DMS 273 treated with DMSO at 0.1 percent for 48 hours (cell line): Measurements from ENCODE around the gene NKX2-2.

Experiments
- DNase-seq: peaks from one replicate; lab custom pipeline; 2025; lab: John Stamatoyannopoulos, UW

Gene NKX2-2

DNA sequence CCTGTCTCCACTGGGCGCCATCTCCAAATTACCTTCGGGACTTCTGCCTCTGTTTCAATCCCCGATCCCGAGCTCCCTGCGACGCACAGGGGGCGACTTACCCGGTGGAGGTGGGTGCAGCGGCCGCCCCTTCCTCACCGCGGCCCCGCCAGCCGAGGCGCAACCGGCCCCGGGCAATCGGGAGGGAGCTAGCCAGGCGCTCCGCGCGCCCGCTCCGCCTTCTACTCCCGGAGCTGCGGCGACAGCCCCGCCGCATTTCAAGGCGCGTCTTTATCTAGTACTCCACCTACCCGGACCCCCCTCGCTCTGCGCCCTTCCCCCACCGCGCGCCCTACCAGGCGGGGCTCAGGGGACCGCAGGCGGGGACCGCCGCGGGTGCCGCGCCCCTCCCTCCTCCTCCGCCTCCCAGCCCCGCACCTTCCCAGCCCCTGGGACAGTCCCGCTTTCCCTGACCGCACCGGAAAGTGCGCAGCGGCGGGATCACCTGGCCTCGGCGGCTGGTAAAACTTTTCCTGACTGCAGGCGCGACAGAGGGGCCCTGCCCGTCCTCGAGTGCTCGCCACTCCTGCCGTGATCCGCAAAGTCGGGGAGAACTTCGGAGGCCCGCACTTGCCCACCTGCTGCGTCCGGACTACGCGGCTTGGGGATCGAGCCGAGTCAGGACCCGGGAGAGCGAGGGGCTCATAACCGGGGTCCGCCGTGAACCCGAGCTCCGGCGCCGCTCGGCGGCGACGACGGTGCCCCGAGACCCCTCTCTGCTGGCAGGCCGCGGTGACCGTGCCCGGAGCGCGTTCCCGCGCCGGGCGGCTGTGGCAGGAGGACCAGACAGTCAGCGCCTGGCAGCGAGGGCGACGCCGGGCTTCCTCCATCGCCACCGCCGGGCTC, 8.0 kb upstream of the NKX2-2 start:
- no peak for DNase-seq

DNA sequence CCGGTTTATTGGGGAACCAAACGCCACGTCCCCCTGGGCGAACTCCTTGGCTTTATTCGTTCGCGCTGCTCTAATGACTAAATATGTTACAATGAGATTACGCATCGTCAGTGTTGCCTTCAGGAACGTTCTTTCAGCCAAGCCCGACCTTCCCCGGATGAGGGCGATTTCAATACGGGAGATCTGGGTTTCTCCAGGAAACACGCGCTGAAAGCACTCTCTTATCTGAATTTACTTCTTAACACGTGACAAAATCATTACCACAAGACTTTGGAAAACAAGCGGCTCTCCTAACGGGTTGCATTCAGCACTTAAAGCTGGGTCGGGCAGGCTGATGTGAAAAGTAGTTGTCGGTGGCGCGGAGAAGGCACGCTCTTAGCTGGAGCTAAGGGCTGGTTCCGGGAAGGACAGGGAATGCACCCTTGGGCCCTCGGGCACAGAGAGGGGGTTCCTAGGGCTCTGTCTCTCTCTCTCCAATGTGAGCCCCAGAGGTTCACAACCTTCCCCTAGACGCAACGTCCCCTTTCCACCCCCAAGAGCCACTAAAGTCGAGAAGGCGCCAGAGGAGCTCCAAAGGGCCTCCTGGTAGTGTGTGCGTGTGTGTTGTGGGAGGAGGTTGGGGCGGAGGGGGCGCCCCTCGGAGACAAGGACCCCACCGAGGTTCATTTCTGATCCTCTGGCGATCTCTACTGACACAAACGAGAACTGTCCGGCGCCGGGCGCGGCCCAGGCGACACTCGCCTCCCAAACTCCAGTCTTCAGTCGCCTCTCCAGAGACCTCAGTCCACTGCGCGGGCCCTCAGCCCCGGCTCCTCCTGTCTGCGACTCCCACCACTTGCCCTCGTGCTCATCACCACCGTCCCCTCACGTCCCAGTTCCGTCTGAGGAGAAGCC, 7.1 kb upstream of the NKX2-2 start:
- no peak for DNase-seq

DNA sequence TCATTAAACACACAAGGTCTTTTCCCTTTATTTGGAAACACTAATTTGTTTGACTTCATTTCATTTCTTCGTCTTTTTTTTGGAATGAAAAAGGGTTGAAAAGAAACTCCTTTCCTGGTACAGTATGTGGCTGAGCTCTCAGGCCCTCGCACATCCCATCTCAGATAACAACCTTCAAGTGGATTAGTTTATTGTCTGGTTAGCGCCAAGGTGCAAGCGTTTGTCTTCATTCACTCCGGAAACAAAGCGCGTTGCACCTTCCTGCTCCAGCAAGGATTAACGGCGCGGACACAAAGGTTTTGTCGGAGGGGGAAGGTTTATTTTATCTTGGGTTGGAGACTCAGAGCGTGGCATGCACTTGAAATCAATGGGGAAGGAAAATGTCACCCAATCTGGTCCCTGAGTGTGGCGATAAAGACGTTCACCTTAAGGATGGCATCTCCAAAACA, 5.3 kb upstream of the NKX2-2 start:
- DNase-seq: no peak

DNA sequence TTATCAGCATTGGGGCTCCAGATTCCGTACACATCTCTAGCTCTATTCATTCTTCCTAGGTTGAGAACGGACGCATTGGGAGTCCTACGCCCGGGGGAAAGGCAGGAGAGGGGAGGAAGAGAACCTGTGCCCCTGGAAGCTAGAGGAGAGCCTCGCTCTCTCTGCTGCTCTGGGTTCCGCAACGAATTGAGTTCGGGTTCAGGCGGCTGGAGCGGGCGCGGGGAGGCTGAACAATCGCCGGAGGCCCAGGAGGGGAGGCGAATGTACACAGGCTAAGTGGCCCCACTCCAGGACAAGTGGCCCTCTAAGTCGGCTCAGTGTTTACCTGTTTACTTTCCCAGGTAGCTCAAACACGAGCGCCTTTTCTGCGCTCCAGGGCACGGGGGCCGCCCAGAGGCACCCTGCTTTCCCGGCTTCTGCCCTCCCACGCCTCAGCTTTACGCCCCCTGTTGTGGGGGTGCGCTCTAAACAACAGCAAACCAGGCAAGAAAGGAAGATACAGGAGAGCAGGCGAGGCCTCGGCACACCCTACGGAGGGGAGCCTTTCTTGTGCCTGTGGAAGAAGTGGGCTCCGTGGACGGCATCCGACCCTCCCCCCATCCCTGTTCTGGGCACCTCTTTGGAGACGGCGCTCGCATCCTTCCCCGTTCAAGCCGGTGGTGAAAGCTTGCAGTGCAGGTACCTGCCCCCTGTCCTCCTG, 4.6 kb upstream of the NKX2-2 start:
- no peak for DNase-seq

DNA sequence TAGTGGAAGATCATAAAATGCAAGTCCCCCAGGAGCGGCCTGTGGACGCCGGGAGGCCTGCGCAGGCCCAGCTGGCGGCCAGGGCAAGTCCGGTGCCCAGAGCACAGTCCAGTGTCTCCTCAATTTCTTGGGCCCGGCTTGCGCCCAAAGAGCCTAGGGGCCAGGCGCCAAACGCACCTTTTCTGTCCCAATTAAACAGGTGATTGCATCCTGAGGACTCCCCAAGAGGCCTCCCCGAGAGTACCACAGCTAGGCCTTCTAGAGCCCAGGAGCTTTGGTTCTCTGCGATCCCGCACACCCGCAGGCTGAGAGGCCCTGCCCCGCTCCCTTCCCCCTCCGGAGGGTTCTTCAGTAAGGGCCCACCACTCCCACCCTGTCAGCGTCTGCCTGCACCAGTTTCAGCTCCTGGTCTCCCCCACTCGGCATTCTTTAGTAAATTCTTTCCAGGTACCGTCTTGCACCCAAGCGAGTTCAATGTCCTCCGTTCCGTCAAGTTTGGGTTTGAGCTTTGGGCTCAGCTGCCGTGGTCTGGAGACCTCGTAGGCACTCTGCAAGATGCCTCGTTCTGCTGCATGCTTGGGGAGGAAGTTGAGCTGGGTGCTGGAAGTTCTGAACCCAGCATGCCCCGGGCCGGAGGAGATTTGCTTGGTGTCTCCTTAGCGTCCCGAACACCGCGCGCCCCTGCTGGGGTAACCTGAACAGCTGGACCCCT, 3.9 kb upstream of the NKX2-2 start:
- no peak for DNase-seq

DNA sequence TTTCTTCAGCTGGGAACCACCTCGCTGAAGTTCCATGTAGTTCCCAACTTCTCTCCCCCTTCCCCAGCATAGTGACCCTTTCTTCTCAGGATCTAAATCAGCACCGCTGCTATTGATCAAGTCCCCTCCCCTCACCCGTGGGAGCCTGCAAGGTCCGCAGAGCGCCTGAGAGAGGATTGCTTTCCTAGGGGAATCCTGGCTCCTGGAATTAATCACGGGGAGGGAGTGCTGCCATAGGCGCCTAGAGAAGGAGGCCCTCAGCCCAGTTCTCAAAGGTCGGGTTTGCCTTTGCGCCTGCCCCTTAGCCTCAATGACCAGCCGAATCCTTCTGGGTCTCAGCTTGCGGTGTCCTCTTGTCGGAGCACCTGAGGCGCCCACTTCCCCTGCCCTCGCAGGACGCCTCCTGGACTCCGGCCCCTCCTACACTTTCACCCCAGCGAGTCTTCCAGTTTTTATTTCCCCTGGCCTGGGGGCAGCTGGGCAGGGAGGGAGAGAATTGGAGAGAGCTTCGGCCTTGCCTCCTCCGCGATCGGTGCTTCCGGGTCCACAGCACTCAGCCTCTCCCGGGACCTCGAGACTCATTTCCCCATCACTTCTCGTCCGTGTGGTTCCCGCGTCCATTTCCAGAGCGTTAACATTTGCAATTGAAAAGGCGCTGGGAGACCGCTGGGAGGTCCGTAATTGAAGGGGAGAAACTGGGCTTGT, 3.1 kb upstream of the NKX2-2 start:
- no peak for DNase-seq

DNA sequence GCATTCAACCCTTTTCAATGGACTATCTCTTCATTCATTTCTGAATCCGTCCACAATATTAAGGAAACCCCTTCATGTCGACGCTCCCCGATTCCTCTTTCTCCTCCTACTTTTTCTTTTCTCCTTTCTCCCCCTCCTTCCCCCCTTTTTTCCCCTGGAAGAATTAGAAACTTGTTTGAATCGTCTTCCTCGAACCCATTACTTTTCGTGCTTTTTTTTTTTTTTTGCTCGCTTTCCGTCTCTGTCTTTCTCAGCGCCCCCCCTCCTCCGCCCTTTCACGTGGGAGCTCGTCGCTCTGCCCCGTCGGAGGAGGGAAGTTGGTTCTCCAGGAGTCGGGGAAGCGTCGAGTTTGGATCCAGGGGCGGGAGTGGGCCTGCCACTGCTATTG, 2.3 kb upstream of the NKX2-2 start:
- DNase-seq: no peak

DNA sequence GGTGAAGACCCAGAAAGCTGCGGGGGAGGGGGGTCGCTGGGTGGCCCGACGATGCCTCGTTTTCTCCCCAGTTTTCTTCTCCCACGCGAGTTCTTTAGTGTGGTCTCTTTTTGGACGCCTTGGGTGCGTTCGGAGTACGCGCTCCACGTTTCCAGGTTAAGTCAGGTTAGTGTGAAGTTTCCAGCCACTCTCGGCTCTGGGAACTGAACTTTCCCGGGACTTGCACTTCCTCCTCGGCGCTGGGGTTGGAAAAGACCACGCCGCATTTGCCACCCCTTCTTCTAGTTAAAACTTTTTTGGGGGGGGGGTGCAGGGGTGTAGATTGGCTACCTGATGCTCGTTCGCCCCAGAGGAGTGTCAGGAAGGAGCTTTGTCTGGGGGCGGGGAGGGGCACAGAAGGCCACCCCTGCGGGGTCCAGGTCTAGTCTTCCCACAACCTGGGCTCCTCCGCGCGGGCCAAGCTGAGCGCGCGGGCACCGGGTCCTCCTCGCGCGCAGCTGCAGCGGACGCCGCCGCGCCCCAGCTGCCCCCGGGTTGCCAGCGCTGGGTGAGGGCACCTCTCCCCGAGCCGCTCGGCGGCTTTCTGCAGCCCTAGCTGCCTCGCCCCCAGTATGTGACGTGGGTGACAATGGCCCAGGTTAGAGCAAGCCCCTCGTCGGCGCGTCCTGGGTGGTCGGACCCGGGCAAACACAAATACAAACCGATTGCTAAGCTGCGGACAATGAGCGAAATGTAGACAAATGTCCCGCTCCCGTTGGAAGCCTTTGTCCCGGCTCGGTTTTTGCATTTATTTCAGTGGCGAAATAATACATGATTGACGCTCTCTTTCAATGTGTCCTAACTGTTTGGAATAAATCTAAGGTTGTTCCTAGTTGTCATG, 1.7 kb upstream of the NKX2-2 start:
- DNase-seq: no peak

DNA sequence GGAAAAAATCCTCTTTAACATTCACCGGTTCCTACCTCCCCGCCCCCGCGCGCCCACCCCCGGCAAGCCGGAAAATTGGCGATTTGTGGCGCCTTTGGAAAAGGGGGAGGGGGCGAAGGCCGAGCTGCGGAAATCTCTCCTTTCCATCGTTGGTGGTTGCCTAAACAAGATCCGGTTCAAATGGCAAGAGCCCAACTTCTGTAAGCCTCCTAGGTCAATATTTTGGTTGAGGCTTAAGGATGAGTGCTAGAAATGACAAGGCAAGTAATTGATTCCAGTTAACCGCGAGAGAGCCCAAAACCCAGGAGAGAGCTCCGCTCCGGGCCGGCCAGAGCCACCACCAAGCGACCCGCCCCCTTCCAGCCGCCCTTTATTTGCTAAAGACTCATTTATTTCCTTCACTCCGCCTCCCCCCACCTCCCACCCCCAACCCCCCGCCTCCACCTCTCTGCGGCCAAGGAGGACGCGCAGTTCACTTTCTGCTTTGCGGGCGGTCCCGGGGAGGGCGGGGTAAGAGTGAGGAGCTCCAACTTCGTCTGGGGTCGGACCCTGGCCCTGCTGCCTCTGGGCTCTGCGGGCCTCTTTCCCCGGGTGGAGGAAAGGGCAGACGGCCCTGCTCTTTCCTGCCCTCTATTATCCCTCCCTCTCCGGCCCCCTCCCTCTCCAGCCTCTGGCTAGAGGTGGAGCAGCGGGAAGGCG, 838 bp upstream of the NKX2-2 start:
- DNase-seq: no peak

DNA sequence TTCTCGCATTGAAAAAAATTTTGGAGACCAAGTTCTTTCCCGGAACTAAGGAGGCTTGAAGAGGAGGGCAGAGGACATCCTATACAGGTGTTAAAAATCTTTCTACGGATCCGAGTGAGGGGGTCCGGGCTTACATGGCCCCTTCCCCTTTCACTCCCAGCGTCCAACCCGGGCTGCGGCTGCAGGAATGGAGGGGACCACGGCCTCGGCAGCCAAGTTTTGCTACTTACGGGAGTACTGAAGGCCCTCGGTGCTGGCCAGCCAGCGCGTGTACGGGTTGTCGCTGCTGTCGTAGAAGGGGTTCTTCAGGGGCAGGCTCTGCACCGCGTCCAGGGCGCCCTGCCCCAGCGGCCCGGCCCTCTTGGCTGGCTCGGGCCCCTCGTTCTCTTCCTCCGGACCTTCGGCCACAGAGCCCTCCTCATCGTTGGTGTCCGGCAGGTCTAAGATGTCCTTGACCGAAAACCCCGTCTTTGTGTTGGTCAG, 642 bp downstream of the NKX2-2 start:
- DNase-seq: no peak

DNA sequence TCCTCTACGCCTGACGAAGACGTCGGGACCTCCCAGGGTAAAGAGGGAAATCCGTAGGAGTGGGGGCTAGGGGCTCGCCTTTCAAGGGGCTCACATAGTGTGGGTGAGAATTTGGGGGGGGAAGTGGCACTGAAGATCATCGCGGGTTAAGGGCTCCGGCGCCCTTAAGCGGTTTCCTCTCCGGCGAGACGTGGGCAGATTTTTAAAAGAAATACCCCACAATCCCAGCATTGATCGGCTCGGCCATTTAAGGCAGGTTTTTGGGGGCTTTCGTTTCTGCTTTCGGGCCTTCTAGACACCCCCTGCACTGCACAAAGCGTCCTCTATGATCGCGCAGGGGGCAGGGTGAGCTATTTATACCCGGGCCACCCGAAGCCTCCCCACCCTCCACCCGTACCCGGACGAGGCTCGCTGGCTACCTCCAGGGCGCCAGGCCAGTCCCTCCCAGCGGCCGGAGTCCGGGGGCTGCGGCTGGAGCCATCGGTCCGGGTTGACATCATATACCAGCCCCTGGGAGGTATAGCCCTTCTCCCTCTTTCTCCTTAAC, 1.2 kb downstream of the NKX2-2 start:
- no peak for DNase-seq

DNA sequence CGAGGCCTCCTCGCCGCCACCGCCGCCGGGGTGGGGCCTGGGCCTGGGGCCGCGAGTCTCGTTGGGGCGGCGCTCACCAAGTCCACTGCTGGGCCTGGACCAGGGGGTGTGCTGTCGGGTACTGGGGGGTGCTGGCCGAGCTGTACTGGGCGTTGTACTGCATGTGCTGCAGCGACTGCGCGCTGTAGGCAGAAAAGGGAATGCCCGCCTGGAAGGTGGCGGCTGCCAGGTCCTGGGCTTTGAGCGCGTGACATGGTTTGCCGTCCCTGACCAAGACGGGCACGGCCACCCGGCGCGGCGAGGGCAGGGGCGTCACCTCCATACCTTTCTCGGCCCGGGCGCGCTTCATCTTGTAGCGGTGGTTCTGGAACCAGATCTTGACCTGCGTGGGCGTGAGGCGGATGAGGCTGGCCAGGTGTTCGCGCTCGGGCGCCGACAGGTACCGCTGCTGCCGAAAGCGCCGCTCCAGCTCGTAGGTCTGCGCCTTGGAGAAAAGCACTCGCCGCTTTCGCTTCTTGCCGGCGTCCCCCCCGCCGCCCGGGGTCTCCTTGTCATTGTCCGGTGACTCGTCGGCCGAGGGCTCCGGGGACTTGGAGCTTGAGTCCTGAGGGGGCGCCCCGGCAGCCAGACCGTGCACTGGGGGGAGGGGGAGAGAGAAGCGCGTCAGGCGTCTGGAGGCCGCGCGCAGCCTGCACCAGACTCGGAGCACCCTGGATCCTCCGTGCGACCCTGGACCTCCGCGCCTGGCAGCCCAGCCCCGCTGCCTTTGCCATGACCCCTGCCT, 1.8 kb downstream of the NKX2-2 start:
- DNase-seq: no peak

DNA sequence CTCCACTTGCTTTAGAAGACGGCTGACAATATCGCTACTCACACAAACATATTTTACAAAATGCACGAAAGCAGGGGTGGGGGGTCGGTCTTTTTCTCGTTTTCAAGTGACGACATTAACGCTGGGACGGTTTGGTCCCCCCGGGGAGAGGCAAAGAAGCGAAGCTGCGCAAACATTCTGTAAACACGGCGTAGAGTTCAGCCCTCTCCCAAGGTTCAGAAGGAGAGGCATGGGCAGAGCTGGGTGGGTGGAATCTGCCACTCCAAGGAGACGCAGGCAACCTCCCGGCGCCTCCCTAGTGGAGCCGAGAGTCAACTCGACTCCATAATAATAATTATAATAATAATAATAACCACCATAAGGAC, 2.4 kb downstream of the NKX2-2 start:
- no peak for DNase-seq

DNA sequence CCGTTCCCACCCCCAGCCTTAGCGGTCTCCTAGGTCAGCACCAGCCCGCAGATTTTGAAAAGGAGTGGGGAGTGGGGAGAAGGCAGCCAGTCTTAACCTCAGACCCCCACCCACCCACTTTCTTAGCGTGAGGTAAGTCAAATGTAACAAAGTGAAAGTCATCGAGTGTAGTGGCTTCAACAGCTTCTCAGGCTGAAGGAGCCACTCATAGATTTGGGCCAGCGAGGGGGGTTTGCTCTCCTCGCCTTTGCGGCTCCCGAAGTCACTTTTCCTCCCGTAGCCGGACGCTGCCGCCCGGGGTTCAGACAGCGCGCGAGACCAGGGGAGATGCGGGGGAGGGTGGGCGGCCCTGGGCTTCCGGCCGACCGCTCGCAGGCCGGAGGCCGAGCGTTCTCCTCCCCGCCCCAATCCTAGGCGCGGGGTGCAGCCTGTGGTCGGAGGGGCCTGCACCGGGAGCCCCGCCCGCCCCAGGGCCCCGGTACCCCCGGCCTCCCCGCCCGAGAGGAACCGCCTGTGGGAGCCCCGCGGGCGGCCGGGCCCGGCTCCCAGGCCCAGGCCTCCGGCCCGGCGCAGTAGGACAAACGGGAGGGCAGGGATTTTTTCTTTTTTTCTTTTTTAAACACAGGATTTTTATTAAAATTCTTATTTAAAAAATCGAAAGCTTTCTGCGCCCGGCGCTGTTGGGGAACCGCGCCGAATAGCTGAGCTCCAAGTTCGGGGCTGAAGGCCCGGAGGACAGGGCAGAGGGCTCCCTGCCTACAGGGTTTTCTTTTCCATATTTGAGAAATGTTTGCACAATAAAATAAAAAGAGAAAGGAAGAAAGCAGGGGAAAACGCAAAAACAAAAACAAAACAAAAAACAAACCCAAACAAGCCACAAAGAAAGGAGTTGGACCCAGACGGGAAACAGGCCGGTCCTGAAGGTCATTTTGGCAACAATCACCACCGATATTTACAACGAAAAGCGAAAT, 3.2 kb downstream of the NKX2-2 start:
- no peak for DNase-seq

DNA sequence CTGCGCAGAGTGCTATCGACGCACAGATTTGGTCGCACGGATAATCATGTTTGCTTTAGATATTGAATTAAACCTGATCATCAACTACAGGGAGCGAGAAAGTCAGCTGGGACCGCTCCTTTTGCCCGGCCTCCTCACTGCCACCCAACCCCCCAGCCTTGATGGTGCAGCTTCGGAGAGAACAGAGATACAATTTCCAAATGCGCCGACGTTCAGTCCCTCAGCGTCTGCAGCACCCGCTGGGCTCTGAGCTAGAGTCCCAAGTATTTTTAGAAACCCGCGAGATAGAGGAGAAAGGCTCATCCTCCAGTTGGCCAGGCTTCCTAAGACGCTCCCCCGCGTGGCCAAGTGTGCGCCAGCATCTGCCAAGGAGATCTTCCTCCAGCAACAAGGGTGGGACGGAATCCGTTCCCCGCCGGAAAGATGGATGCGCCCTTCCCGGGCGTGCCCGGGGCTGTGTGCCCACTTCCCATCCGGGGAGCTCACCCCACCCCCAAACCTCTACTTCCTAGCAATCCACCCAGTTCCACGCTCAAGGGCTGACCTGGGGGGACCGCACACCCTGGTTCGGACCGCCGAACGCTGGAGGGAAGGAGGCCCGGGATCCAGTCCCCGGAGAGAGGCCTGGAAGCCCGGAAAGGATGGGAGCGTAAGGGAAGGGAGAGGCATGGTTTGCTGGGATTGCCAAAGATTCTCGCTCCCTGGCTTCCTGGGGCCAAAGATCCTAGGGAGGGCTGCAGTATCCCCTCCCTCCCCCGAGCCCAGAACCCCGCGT, 4.1 kb downstream of the NKX2-2 start:
- DNase-seq: no peak

DNA sequence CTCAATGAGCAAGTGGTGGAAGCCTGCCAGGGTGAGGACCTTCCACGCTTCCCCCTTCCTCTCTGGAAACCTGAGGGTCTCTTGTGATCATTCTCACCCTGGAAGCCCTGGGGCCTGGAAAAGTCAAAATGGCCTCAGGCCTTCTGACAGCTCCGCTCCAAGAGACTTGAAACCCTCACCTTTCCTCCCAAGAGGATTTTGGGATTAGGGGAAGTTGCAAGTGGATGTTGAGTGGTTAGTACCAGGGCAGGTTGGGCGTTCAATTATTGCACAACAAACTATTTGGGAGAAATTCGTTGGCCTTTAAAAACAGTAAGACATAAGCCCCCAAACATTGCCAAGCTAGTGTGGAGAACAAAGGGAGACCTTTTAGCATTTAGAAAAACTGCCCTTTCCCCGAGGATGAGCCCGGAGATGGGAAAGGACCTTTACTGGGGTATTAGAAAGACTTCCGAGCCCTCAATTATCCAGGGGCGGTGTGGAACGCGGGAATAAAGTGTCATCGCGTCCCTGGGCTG, 4.7 kb downstream of the NKX2-2 start:
- DNase-seq: no peak
